ENCODE measurements around the gene FAT2. TPM values are rescaled to one million over a fixed set of nuclear protein-coding genes. Genes with fewer than 3 reads are reported as not detected.

Gene FAT2
- total and polyA plus RNA-seq, 2 donors (not counting 1 experiment from before 2014, with no cell fraction given) = not detected

DNA sequence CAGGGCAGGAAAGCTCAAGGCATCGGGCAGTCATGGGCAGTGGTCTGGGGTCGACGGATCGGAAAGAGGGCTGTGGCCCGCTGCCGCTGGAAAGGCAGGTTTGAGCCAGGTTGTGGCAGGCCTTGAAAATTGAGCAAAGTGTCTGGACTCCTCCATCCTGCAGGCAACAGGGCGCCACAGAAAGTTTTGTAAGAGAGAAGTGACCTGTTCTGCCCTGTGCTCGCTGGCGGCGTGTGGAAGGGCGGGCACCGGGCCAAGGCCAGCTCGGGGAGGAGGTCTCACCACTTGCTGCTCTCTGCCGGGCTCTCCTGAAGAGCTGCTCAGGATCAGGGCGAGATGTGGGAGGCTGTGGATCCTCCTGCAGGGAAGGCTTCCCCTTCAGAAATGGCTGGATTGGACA lies 41.4 kb upstream of the FAT2 start:
- H3K79me2 ChIP-seq (ENCODE audit: control insufficient read depth, insufficient read depth, low read length) = no peaks in the 10 kb centered on the region
- no peaks in the 10 kb centered on the region for H4K20me1 ChIP-seq (ENCODE audit: control insufficient read depth, insufficient read depth, low read length, poor library complexity, severe bottlenecking)
- no peaks in the 10 kb centered on the region for H3K36me3 ChIP-seq (replicated peaks in 1 of 2; ENCODE audit: control extremely low read depth in 1 of 2, control insufficient read depth in 1 of 2, extremely low read depth in 1 of 2, insufficient read depth in 2 of 2, low read length in 1 of 2)
- intact Hi-C loops (cut with micrococcal nuclease) = no loop called here
- no peak overlapping the region for H2AFZ ChIP-seq (ENCODE audit: insufficient read depth, low read depth, low read length, poor library complexity, severe bottlenecking)
- Mint-ChIP-seq H3K9me3 (ENCODE audit: insufficient read depth) (no peaks in the 10 kb centered on the region), H3K4me1 (no peaks in the 10 kb centered on the region), H3K4me3 (no peak overlapping the region), H3K27ac (no peak overlapping the region), H3K27me3 (peaks cover 28% of the 10 kb centered on the region)
- H3K9ac ChIP-seq (ENCODE audit: low read length) = no peak overlapping the region
- no peak for DNase-seq
- 92% methylated on average over 15 of the region's 15 CpGs for WGBS (ENCODE audit: insufficient coverage)
- H3K4me1 ChIP-seq (ENCODE audit: control insufficient read depth in 2 of 2, insufficient read depth in 2 of 2, low read length in 2 of 2) = no peaks in the 10 kb centered on the region
- no peak for TF ChIP-seq EZH2 (IDR thresholded peaks at IDR 0.05; ENCODE audit: borderline replicate concordance, insufficient read depth, low read depth, low read length, poor library complexity, severe bottlenecking)
- peaks cover 0 to 6% (median 3%) of the 10 kb centered on the region in 4 experiments for H3K27me3 ChIP-seq (replicated peaks in 1 of 4; ENCODE audit: control extremely low read depth in 1 of 4, control insufficient read depth in 3 of 4, insufficient read depth in 4 of 4, low read length in 3 of 4)
- no peak for ATAC-seq (ENCODE audit: low read depth)
- H3K27ac ChIP-seq (ENCODE audit: low read length in 2 of 2) = no peak overlapping the region
- H3K4me2 ChIP-seq (replicated peaks; ENCODE audit: low read depth, low read length, poor library complexity, severe bottlenecking) = no peak overlapping the region
- H3K4me3 ChIP-seq (ENCODE audit: control extremely low read depth in 1 of 5, extremely low read depth in 1 of 5, insufficient read depth in 1 of 5, low read depth in 2 of 5, low read length in 4 of 5) = no peak overlapping the region
- ChIA-PET POLR2A (interaction anchor here (0.6 kb wide), 1 partner anchor 380 kb away, joined by 3 read pairs; the partner anchor contains the start of gene GM2A), CTCF (no interaction called here)
- H3K9me3 ChIP-seq (ENCODE audit: control extremely low read depth in 1 of 3, control insufficient read depth in 2 of 3, insufficient read depth in 1 of 3, low read length in 2 of 3) = no peaks in the 10 kb centered on the region

DNA sequence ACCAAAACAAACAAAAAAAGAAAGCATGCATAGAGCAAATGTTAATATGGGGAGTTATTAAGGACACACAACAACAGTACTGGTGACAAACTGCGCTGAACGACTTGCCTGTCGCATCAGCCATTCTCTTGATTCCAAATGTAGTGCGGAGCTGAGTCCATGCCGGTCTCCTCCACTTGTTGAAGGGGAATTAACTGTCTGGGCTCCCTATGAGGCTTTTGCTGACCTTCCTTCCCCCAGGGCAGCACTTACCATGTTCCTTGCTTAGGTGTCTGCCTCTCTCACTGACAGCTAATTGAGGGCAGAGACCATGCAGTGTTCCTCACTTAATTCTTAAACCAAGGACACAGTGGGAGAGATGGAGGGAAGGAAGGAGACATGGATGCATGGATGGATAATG lies 40.8 kb upstream of the FAT2 start:
- Mint-ChIP-seq H3K9me3 (ENCODE audit: insufficient read depth) (no peaks in the 10 kb centered on the region), H3K27ac (no peak overlapping the region), H3K4me1 (no peaks in the 10 kb centered on the region), H3K4me3 (no peak overlapping the region), H3K27me3 (peaks cover 34% of the 10 kb centered on the region)
- no peak overlapping the region for H3K27ac ChIP-seq (ENCODE audit: low read length in 2 of 2)
- no peak overlapping the region for H3K4me2 ChIP-seq (replicated peaks; ENCODE audit: low read depth, low read length, poor library complexity, severe bottlenecking)
- no peaks in the 10 kb centered on the region for H3K36me3 ChIP-seq (replicated peaks in 1 of 2; ENCODE audit: control extremely low read depth in 1 of 2, control insufficient read depth in 1 of 2, extremely low read depth in 1 of 2, insufficient read depth in 2 of 2, low read length in 1 of 2)
- no peaks in the 10 kb centered on the region for H3K79me2 ChIP-seq (ENCODE audit: control insufficient read depth, insufficient read depth, low read length)
- intact Hi-C loops (cut with micrococcal nuclease) = no loop called here
- no peaks in the 10 kb centered on the region for H3K4me1 ChIP-seq (ENCODE audit: control insufficient read depth in 2 of 2, insufficient read depth in 2 of 2, low read length in 2 of 2)
- ATAC-seq (ENCODE audit: low read depth) (no peak), DNase-seq (no peak)
- H2AFZ ChIP-seq (ENCODE audit: insufficient read depth, low read depth, low read length, poor library complexity, severe bottlenecking) = no peak overlapping the region
- ChIA-PET POLR2A (interaction anchor here (0.6 kb wide), 1 partner anchor 379 kb away, joined by 3 read pairs; the partner anchor contains the start of gene GM2A), CTCF (no interaction called here)
- peaks cover 0 to 6% (median 3%) of the 10 kb centered on the region in 4 experiments for H3K27me3 ChIP-seq (replicated peaks in 1 of 4; ENCODE audit: control extremely low read depth in 1 of 4, control insufficient read depth in 3 of 4, insufficient read depth in 4 of 4, low read length in 3 of 4)
- 98% methylated on average over 5 of the region's 5 CpGs for WGBS (ENCODE audit: insufficient coverage)
- no peak overlapping the region for H3K9ac ChIP-seq (ENCODE audit: low read length)
- H4K20me1 ChIP-seq (ENCODE audit: control insufficient read depth, insufficient read depth, low read length, poor library complexity, severe bottlenecking) = no peaks in the 10 kb centered on the region
- no peak for TF ChIP-seq EZH2 (IDR thresholded peaks at IDR 0.05; ENCODE audit: borderline replicate concordance, insufficient read depth, low read depth, low read length, poor library complexity, severe bottlenecking)
- TF ChIP-seq, protein P1, sequence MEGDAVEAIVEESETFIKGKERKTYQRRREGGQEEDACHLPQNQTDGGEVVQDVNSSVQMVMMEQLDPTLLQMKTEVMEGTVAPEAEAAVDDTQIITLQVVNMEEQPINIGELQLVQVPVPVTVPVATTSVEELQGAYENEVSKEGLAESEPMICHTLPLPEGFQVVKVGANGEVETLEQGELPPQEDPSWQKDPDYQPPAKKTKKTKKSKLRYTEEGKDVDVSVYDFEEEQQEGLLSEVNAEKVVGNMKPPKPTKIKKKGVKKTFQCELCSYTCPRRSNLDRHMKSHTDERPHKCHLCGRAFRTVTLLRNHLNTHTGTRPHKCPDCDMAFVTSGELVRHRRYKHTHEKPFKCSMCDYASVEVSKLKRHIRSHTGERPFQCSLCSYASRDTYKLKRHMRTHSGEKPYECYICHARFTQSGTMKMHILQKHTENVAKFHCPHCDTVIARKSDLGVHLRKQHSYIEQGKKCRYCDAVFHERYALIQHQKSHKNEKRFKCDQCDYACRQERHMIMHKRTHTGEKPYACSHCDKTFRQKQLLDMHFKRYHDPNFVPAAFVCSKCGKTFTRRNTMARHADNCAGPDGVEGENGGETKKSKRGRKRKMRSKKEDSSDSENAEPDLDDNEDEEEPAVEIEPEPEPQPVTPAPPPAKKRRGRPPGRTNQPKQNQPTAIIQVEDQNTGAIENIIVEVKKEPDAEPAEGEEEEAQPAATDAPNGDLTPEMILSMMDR (IDR thresholded peaks at IDR 0.05) = no peak
- no peaks in the 10 kb centered on the region for H3K9me3 ChIP-seq (ENCODE audit: control extremely low read depth in 1 of 3, control insufficient read depth in 2 of 3, insufficient read depth in 1 of 3, low read length in 2 of 3)
- no peak overlapping the region for H3K4me3 ChIP-seq (ENCODE audit: control extremely low read depth in 1 of 5, extremely low read depth in 1 of 5, insufficient read depth in 1 of 5, low read depth in 2 of 5, low read length in 4 of 5)
